H1 (cell line): ENCODE results near the gene TM2D1. TPM values are rescaled to one million over a fixed set of nuclear protein-coding genes. Genes with fewer than 3 reads are reported as not detected.

Experiments
- BCL11A ChIP-seq, 2 experiments: IDR thresholded peaks; one replicate each; pipeline ENCODE4 v1.6.1; 2011; ENCODE audit warnings: low read depth in 2 of 2, low read length in 2 of 2, mild to moderate bottlenecking in 2 of 2
- HDAC2 ChIP-seq, 2 experiments: fragments of 300-600 bp in 1 of 2; sonication (generic) in 1 of 2; IDR thresholded peaks; 2 replicates each; pipeline ENCODE4 v1.6.1; 2011 to 2012; ENCODE audit warnings: low read depth in 2 of 2, low read length in 2 of 2, mild to moderate bottlenecking in 2 of 2, moderate library complexity in 2 of 2, borderline replicate concordance in 1 of 2, inconsistent platforms in 1 of 2
- KDM1A ChIP-seq: fragments of 200-600, 300-600 bp; sonication (generic); IDR thresholded peaks from 2 replicates; pipeline ENCODE4 v1.7.1; 2016; ENCODE audit warnings: mild to moderate bottlenecking, low read length, borderline replicate concordance
- PHF8 ChIP-seq: fragments of 200-600 bp; sonication (generic); conservative IDR thresholded peaks from 2 replicates; pipeline ENCODE4 v1.7.1; 2012; ENCODE audit warnings: low read depth, mild to moderate bottlenecking, inconsistent platforms, low read length, moderate library complexity
- POLR2AphosphoS5 ChIP-seq: IDR thresholded peaks from 2 replicates; pipeline ENCODE4 v1.6.1; 2011; ENCODE audit warnings: low read depth, low read length
- RBBP5 ChIP-seq: IDR thresholded peaks from 2 replicates; pipeline ENCODE4 v1.7.1; 2012; ENCODE audit warnings: low read depth, mild to moderate bottlenecking, inconsistent platforms, low read length, moderate library complexity, borderline replicate concordance
- TAF1 ChIP-seq: IDR thresholded peaks from 2 replicates; pipeline ENCODE4 v1.6.1; 2011; ENCODE audit warnings: mild to moderate bottlenecking, low read depth, low read length
- TAF7 ChIP-seq: optimal IDR thresholded peaks from 2 replicates; pipeline ENCODE3; 2011; ENCODE audit warnings: low read depth, mild to moderate bottlenecking, inconsistent platforms, low read length, moderate library complexity, borderline replicate concordance
- polyA plus RNA-seq, 7 experiments: library from polyadenylated mRNA; depleted of rRNA in 3 of 7; stranded (reverse) in 5 of 7; unstranded in 2 of 7; fragments of >200 nt in 5 of 7; fragments of 200-250 nt in 2 of 7; gene quantifications; 1 replicate in 5 of 7; 2 replicates in 1 of 7; 4 replicates in 1 of 7; pipeline versions ENCODE4 v1.2.1 to v1.2.3, GENCODE V29; 2011 to 2013; ENCODE audit warnings: missing spikeins in 2 of 7, mixed read lengths in 2 of 7
- total RNA-seq: library from RNA; stranded (reverse); fragmentation: NEBNext Ultra II Directional; extraction: Animal tissue kit (Norgen Biotek cat#: 25700); gene quantifications from 2 replicates; pipeline ENCODE4 v1.2.1, GENCODE V29; 2021

The TM2D1 gene
- total and polyA plus RNA-seq, 2 of the 8 experiments (the other 6 are each of a cell fraction or from before 2014, with no cell fraction given) = 17.7 to 20.5 TPM

- TF ChIP-seq TAF7 (peak; percentile 41), POLR2AphosphoS5 (peak; percentile 77; the same call in 1 of the 2 replicates), TAF1 (0 out of 2 replicates have a peak, but pooled peaks have one; percentile 62), PHF8 (peak; percentile 88), KDM1A (peak; percentile 35; the same call in 1 of the 2 replicates), HDAC2 (IDR thresholded peaks at IDR 0.05; ENCODE audit: borderline replicate concordance in 1 of 2, low read depth in 2 of 2, low read length in 2 of 2) (0 out of 4 replicates have a peak, but pooled peaks of 1 of the 2 experiments have one; percentile 16), RBBP5 (0 out of 2 replicates have a peak, but pooled peaks have one; percentile 59), BCL11A (IDR thresholded peaks at IDR 0.05; ENCODE audit: low read depth in 2 of 2, low read length in 2 of 2) (no peak)
- TF ChIP-seq, all 59 proteins: peak for 12
Measured at GRCh38 chr1:61741711-61742619, 17.0 kb upstream of the TM2D1 start, which contains the start of gene PATJ (continued).
